C1 segment of cervical spinal cord (tissue), 14 donors: ENCODE measurements around the gene PINK1.
A peak's percentile ranks its signal among the peaks of the same experiment; 100 is the strongest.

Source experiments
- DNase-seq, 14 donors: peaks; one replicate each; lab custom pipeline; 2025; lab: John Stamatoyannopoulos, UW

The PINK1 gene

GRCh38 chr1:20610970-20611369 lies 22.3 kb upstream of the PINK1 start:
- no peak for DNase-seq

GRCh38 chr1:20611652-20612051 lies 21.6 kb upstream of the PINK1 start:
- DNase-seq: no peak

GRCh38 chr1:20612221-20612746 lies 21.0 kb upstream of the PINK1 start:
- DNase-seq: no peak

- no peak for DNase-seq
Observed at GRCh38 chr1:20614131-20614579, 19.1 kb upstream of the PINK1 start.

GRCh38 chr1:20615946-20616846 lies 17.1 kb upstream of the PINK1 start:
- peak in 2 of 14 donors; percentile 12 to 22 for DNase-seq

- DNase-seq: no peak
Observed at GRCh38 chr1:20616847-20617487, 16.3 kb upstream of the PINK1 start.

- DNase-seq: no peak
Observed at GRCh38 chr1:20618550-20618949, 14.7 kb upstream of the PINK1 start.

GRCh38 chr1:20619999-20620398 lies 13.3 kb upstream of the PINK1 start:
- DNase-seq: no peak

- no peak for DNase-seq
Observed at GRCh38 chr1:20621012-20621411, 12.2 kb upstream of the PINK1 start.

- no peak for DNase-seq
Observed at GRCh38 chr1:20624709-20625108, 8.5 kb upstream of the PINK1 start.

- DNase-seq: no peak
Observed at GRCh38 chr1:20625176-20626097, 7.8 kb upstream of the PINK1 start.

GRCh38 chr1:20626098-20626427 lies 7.2 kb upstream of the PINK1 start:
- no peak for DNase-seq

- DNase-seq: no peak
Observed at GRCh38 chr1:20626524-20626923, 6.7 kb upstream of the PINK1 start.

GRCh38 chr1:20630729-20631128 lies 2.5 kb upstream of the PINK1 start:
- no peak for DNase-seq

- DNase-seq: no peak
Observed at GRCh38 chr1:20632386-20632785, 872 bp upstream of the PINK1 start.

GRCh38 chr1:20634065-20634593 lies 871 bp downstream of the PINK1 start:
- no peak for DNase-seq

- DNase-seq: peak in 3 of 14 donors; percentile 6 to 31 (median 11)
Observed at GRCh38 chr1:20634594-20635084, 1.4 kb downstream of the PINK1 start.

- DNase-seq: no peak
Observed at GRCh38 chr1:20636785-20637347, 3.6 kb downstream of the PINK1 start.

- DNase-seq: peak in 5 of 14 donors; percentile 3 to 12 (median 7)
Observed at GRCh38 chr1:20640183-20640597, 6.9 kb downstream of the PINK1 start.

- no peak for DNase-seq
Observed at GRCh38 chr1:20641975-20642374, 8.7 kb downstream of the PINK1 start.

GRCh38 chr1:20643080-20643479 lies 9.8 kb downstream of the PINK1 start:
- no peak for DNase-seq
